GM23248 (cell line): ENCODE data around the gene DHRS1.

Source experiments
- EZH2 ChIP-seq: fragments of 200-600 bp; sonication (generic); IDR thresholded peaks from 2 replicates; pipeline ENCODE4 v1.6.1; 2018; ENCODE audit warnings: antibody characterized with exemption, mild to moderate bottlenecking; ENCODE audit not compliant: insufficient read depth, poor library complexity, severe bottlenecking
- EZH2phosphoT487 ChIP-seq: fragments of 200-600 bp; sonication (generic); IDR thresholded peaks from 2 replicates; pipeline ENCODE4 v1.6.1; 2018; ENCODE audit warnings: antibody characterized with exemption, moderate library complexity, mild to moderate bottlenecking, low read depth; ENCODE audit not compliant: insufficient read depth

- TF ChIP-seq EZH2 (no peak), EZH2phosphoT487 (no peak)
Measured at GRCh38 chr14:24260026-24260779, 39.4 kb downstream of the DHRS1 start.
